ENCODE measurements around the gene CCDC9. TPM values are rescaled to one million over a fixed set of nuclear protein-coding genes. Genes with fewer than 3 reads are reported as not detected.

Gene CCDC9
- total and polyA plus RNA-seq, 2 of the 13 experiments (the other 11 are each of a cell fraction or from before 2014, with no cell fraction given): 2.9 to 6.3 TPM

DNA sequence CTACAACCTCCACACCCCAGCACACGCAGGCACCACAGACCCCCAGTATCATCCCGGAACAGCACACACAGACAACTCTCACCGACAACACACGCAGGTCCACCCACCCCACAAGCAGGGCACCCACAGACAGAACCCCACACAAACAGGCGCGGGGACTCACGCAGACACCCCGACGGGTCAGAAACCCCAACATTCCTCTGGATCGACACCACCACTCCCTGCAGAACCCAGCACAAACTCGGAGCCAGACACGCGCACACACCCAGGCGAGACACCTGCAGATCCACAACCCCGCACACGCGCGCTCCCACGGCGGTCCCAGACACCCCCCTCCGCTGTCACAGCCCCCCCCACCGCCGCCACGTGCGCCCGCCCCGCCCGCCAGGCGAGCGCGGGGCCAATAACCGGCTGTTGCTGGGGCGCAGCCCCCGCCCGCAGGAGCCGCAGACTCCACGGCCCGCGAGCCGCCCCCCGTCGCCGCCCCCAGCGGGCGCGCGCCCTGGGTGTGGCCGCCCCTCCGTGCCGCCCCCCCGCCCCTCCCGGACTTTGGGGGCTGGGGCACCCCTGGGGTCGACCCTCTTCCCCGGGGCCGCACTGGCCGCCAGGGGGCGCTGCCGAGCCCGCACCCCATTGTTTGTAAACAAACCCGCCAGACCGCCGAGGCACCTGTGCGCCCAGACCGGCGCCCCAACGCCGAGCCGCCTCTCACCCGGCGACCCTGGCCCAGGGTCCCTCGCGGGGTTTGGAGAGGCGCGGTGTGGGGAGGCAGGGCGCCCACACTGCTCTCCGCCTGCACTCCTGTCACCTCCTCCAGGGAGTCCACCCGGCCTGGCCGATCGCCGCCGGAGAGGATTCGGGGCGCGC is 26.0 kb upstream of the CCDC9 start (continued):
- TF ChIP-seq, protein P1, sequence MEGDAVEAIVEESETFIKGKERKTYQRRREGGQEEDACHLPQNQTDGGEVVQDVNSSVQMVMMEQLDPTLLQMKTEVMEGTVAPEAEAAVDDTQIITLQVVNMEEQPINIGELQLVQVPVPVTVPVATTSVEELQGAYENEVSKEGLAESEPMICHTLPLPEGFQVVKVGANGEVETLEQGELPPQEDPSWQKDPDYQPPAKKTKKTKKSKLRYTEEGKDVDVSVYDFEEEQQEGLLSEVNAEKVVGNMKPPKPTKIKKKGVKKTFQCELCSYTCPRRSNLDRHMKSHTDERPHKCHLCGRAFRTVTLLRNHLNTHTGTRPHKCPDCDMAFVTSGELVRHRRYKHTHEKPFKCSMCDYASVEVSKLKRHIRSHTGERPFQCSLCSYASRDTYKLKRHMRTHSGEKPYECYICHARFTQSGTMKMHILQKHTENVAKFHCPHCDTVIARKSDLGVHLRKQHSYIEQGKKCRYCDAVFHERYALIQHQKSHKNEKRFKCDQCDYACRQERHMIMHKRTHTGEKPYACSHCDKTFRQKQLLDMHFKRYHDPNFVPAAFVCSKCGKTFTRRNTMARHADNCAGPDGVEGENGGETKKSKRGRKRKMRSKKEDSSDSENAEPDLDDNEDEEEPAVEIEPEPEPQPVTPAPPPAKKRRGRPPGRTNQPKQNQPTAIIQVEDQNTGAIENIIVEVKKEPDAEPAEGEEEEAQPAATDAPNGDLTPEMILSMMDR (CRISPR knock-in tag; IDR thresholded peaks at IDR 0.05): peak; percentile 76
- no peak; the same call in none of the 2 replicates for TF ChIP-seq ZNF891 (CRISPR knock-in tag; IDR thresholded peaks at IDR 0.05)
- 0 out of 2 replicates have a peak, but pooled peaks have one; percentile 0 for TF ChIP-seq ZNF879 (CRISPR knock-in tag; IDR thresholded peaks at IDR 0.05)
- peak; percentile 26 for TF ChIP-seq ZEB1 (IDR thresholded peaks at IDR 0.05; ENCODE audit: insufficient replicate concordance, low read depth)
- TF ChIP-seq, protein P2, sequence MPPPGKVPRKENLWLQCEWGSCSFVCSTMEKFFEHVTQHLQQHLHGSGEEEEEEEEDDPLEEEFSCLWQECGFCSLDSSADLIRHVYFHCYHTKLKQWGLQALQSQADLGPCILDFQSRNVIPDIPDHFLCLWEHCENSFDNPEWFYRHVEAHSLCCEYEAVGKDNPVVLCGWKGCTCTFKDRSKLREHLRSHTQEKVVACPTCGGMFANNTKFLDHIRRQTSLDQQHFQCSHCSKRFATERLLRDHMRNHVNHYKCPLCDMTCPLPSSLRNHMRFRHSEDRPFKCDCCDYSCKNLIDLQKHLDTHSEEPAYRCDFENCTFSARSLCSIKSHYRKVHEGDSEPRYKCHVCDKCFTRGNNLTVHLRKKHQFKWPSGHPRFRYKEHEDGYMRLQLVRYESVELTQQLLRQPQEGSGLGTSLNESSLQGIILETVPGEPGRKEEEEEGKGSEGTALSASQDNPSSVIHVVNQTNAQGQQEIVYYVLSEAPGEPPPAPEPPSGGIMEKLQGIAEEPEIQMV (CRISPR knock-in tag; IDR thresholded peaks at IDR 0.05; ENCODE audit: low read depth): no peak
- TF ChIP-seq, protein P3, sequence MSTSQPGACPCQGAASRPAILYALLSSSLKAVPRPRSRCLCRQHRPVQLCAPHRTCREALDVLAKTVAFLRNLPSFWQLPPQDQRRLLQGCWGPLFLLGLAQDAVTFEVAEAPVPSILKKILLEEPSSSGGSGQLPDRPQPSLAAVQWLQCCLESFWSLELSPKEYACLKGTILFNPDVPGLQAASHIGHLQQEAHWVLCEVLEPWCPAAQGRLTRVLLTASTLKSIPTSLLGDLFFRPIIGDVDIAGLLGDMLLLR (CRISPR knock-in tag; IDR thresholded peaks at IDR 0.05): peak; percentile 23; the same call in 1 of the 2 replicates
- TF ChIP-seq ARHGAP35 (CRISPR knock-in tag; IDR thresholded peaks at IDR 0.05; ENCODE audit: borderline replicate concordance): 0 out of 2 replicates have a peak, but pooled peaks have one; percentile 46
- TF ChIP-seq, protein P4, sequence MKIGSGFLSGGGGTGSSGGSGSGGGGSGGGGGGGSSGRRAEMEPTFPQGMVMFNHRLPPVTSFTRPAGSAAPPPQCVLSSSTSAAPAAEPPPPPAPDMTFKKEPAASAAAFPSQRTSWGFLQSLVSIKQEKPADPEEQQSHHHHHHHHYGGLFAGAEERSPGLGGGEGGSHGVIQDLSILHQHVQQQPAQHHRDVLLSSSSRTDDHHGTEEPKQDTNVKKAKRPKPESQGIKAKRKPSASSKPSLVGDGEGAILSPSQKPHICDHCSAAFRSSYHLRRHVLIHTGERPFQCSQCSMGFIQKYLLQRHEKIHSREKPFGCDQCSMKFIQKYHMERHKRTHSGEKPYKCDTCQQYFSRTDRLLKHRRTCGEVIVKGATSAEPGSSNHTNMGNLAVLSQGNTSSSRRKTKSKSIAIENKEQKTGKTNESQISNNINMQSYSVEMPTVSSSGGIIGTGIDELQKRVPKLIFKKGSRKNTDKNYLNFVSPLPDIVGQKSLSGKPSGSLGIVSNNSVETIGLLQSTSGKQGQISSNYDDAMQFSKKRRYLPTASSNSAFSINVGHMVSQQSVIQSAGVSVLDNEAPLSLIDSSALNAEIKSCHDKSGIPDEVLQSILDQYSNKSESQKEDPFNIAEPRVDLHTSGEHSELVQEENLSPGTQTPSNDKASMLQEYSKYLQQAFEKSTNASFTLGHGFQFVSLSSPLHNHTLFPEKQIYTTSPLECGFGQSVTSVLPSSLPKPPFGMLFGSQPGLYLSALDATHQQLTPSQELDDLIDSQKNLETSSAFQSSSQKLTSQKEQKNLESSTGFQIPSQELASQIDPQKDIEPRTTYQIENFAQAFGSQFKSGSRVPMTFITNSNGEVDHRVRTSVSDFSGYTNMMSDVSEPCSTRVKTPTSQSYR (CRISPR knock-in tag; IDR thresholded peaks at IDR 0.05; ENCODE audit: borderline replicate concordance): peak; percentile 43; the same call in 1 of the 2 replicates
- no peak for TF ChIP-seq MAZ (IDR thresholded peaks at IDR 0.05; ENCODE audit: borderline replicate concordance, low read depth, low read length)
- peak; percentile 35; the same call in 1 of the 2 replicates for TF ChIP-seq MAZ (CRISPR knock-in tag; IDR thresholded peaks at IDR 0.05; ENCODE audit: low read depth)
- 0 out of 2 replicates have a peak, but pooled peaks have one; percentile 22 for TF ChIP-seq IRX3 (CRISPR knock-in tag; IDR thresholded peaks at IDR 0.05; ENCODE audit: borderline replicate concordance, low read depth)
- peak; percentile 68; the same call in 1 of the 2 replicates for TF ChIP-seq TP53 (CRISPR knock-in tag; conservative IDR thresholded peaks at IDR 0.05)
- peak; percentile 19 for TF ChIP-seq SKI (IDR thresholded peaks at IDR 0.05; ENCODE audit: partially characterized antibody)
- TF ChIP-seq ADNP (CRISPR knock-in tag; IDR thresholded peaks at IDR 0.05): no peak
- 0 out of 2 replicates have a peak, but pooled peaks have one; percentile 36 for TF ChIP-seq ZNF225 (CRISPR knock-in tag; IDR thresholded peaks at IDR 0.05)
- no peak; the same call in 1 of the 2 replicates for TF ChIP-seq MXD4 (CRISPR knock-in tag; IDR thresholded peaks at IDR 0.05)
- no peak for TF ChIP-seq RBM39 (IDR thresholded peaks at IDR 0.05; ENCODE audit: low read depth, low read length, poor library complexity, severe bottlenecking)
- peak; percentile 78 for TF ChIP-seq ZMYM3 (CRISPR knock-in tag; IDR thresholded peaks at IDR 0.05)
- no peak for TF ChIP-seq NAIF1 (CRISPR knock-in tag; IDR thresholded peaks at IDR 0.05; ENCODE audit: borderline replicate concordance)
- 0 out of 2 replicates have a peak, but pooled peaks have one; percentile 45 for TF ChIP-seq ZBTB42 (CRISPR knock-in tag; IDR thresholded peaks at IDR 0.05)
- TF ChIP-seq HNRNPK (IDR thresholded peaks at IDR 0.05; ENCODE audit: low read depth, low read length, poor library complexity, severe bottlenecking): peak; percentile 63
- 0 out of 2 replicates have a peak, but pooled peaks have one; percentile 30 for TF ChIP-seq BHLHE40 (IDR thresholded peaks at IDR 0.05; ENCODE audit: low read length)
